Neural progenitor cell (in vitro differentiated cells): ENCODE results near the gene MYOF. TPM values are rescaled to one million over a fixed set of nuclear protein-coding genes. Genes with fewer than 3 reads are reported as not detected.

Source experiments
- DNase-seq: peaks from one replicate; pipeline ENCODE4 v3.0.0-alpha.2; 2016; ENCODE audit warnings: low spot score
- H2AFZ ChIP-seq: fragments of 200-600 bp; sonication (generic); replicated peaks from 2 replicates; pipeline ENCODE4 v1.6.1; 2016; ENCODE audit warnings: antibody characterized with exemption
- H3F3A ChIP-seq: fragments of 200-600 bp; sonication (generic); 2 replicates; pipeline ENCODE4 v1.6.1; 2016; ENCODE audit warnings: antibody characterized with exemption, low read depth
- H3K27ac ChIP-seq: fragments of 200-600 bp; sonication (generic); 2 replicates; pipeline ENCODE4 v1.5.1; 2016; ENCODE audit warnings: mild to moderate bottlenecking
- H3K27me3 ChIP-seq: fragments of 200-600 bp; sonication (generic); 2 replicates; pipeline ENCODE4 v1.6.1; 2016; ENCODE audit warnings: mild to moderate bottlenecking, moderate library complexity
- H3K36me3 ChIP-seq: fragments of 200-600 bp; sonication (generic); 2 replicates; pipeline ENCODE4 v1.5.1; 2016
- H3K4me1 ChIP-seq: fragments of 200-600 bp; sonication (generic); 2 replicates; pipeline ENCODE4 v1.6.1; 2016; ENCODE audit warnings: mixed run types
- H3K4me2 ChIP-seq: fragments of 200-600 bp; sonication (generic); 2 replicates; pipeline ENCODE4 v1.6.1; 2016
- H3K4me3 ChIP-seq: fragments of 200-600 bp; sonication (generic); 2 replicates; pipeline ENCODE4 v1.5.1; 2016
- H3K79me2 ChIP-seq: fragments of 200-600 bp; sonication (generic); 2 replicates; pipeline ENCODE4 v1.6.1; 2016; ENCODE audit warnings: low read depth
- H3K9ac ChIP-seq: fragments of 200-600 bp; sonication (generic); 2 replicates; pipeline ENCODE4 v1.6.1; 2016
- H3K9me3 ChIP-seq: fragments of 200-600 bp; sonication (generic); 2 replicates; pipeline ENCODE4 v1.5.1; 2016; ENCODE audit warnings: low read depth
- H4K20me1 ChIP-seq: fragments of 200-600 bp; sonication (generic); 2 replicates; pipeline ENCODE4 v1.6.1; 2016; ENCODE audit warnings: low read depth
- H3K27ac Mint-ChIP-seq: 3 replicates; pipeline ENCODE4 v1.8.0; 2021; ENCODE audit warnings: mixed read lengths
- H3K27me3 Mint-ChIP-seq: 2 replicates; pipeline ENCODE4 v1.8.0; 2022; ENCODE audit warnings: low read depth, mild to moderate bottlenecking, inconsistent platforms, moderate library complexity, mixed read lengths; ENCODE audit not compliant: insufficient read depth
- H3K36me3 Mint-ChIP-seq: 3 replicates; pipeline ENCODE4 v1.8.0; 2021; ENCODE audit warnings: mixed read lengths
- H3K4me1 Mint-ChIP-seq: 3 replicates; pipeline ENCODE4 v1.8.0; 2021; ENCODE audit warnings: mixed read lengths
- H3K4me3 Mint-ChIP-seq: 3 replicates; pipeline ENCODE4 v1.8.0; 2021; ENCODE audit warnings: mild to moderate bottlenecking, moderate library complexity, mixed read lengths
- H3K9me3 Mint-ChIP-seq: 3 replicates; pipeline ENCODE4 v1.8.0; 2020; ENCODE audit warnings: mixed read lengths
- EZH2 ChIP-seq: fragments of 200-600 bp; sonication (generic); IDR thresholded peaks from 2 replicates; pipeline ENCODE4 v1.6.1; 2017; ENCODE audit warnings: antibody characterized with exemption, mild to moderate bottlenecking, moderate library complexity
- EZH2phosphoT487 ChIP-seq: fragments of 200-600 bp; sonication (generic); IDR thresholded peaks from 2 replicates; pipeline ENCODE4 v1.6.1; 2017; ENCODE audit warnings: antibody characterized with exemption
- total RNA-seq: library from RNA; depleted of rRNA; stranded (reverse); fragments of >200 nt; gene quantifications from 2 replicates; pipeline ENCODE4 v1.2.3, GENCODE V29; 2015; ENCODE audit warnings: low replicate concordance
- TF ChIP-seq, protein P1 (sequence below): fragments of 200-600 bp; sonication (generic); IDR thresholded peaks from 2 replicates; pipeline ENCODE4 v1.5.1; 2017; ENCODE audit warnings: antibody characterized with exemption, mild to moderate bottlenecking

MYOF gene
- total RNA-seq, 1 donor from 2014 or later, result 1.6 TPM

DNA sequence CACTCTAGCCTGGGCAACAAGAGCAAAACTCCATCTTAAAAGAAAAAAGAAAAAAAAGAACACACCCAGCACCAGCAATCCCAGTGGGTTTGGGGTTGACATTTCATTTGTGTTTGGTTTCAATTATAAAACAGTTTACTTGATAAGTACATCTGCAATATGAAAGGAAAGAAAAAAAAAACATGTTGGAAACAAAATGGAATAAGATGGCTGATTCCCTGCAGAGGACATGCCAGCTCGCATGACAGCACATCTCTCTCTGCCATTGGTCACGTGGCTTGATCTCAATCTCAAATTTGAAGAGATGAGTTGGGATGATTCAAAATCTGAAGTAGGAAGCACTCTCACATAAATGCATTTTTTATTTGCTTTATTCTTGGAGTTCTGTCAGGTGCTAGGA is 28.0 kb downstream of the MYOF start:
- Histone ChIP-seq H3K4me1 (peaks cover 7% of the 10 kb centered on the region), H3K79me2 (no peaks in the 10 kb centered on the region), H3K36me3 (no peaks in the 10 kb centered on the region), H4K20me1 (no peaks in the 10 kb centered on the region), H3K27me3 (no peaks in the 10 kb centered on the region), H3F3A (no peaks in the 10 kb centered on the region), H3K4me2 (no peak overlapping the region), H3K9me3 (no peaks in the 10 kb centered on the region), H2AFZ (no peak overlapping the region), H3K4me3 (no peak overlapping the region), H3K9ac (no peak overlapping the region), H3K27ac (no peak overlapping the region)
- TF ChIP-seq EZH2 (no peak), EZH2phosphoT487 (no peak)
- TF ChIP-seq, protein P1, sequence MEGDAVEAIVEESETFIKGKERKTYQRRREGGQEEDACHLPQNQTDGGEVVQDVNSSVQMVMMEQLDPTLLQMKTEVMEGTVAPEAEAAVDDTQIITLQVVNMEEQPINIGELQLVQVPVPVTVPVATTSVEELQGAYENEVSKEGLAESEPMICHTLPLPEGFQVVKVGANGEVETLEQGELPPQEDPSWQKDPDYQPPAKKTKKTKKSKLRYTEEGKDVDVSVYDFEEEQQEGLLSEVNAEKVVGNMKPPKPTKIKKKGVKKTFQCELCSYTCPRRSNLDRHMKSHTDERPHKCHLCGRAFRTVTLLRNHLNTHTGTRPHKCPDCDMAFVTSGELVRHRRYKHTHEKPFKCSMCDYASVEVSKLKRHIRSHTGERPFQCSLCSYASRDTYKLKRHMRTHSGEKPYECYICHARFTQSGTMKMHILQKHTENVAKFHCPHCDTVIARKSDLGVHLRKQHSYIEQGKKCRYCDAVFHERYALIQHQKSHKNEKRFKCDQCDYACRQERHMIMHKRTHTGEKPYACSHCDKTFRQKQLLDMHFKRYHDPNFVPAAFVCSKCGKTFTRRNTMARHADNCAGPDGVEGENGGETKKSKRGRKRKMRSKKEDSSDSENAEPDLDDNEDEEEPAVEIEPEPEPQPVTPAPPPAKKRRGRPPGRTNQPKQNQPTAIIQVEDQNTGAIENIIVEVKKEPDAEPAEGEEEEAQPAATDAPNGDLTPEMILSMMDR, result no peak
- Mint-ChIP-seq H3K9me3 (no peaks in the 10 kb centered on the region), H3K36me3 (peaks cover 7% of the 10 kb centered on the region), H3K27ac (no peak overlapping the region), H3K4me3 (no peak overlapping the region), H3K27me3 (no peaks in the 10 kb centered on the region), H3K4me1 (peaks cover 33% of the 10 kb centered on the region)
- DNase-seq, result no peak

DNA sequence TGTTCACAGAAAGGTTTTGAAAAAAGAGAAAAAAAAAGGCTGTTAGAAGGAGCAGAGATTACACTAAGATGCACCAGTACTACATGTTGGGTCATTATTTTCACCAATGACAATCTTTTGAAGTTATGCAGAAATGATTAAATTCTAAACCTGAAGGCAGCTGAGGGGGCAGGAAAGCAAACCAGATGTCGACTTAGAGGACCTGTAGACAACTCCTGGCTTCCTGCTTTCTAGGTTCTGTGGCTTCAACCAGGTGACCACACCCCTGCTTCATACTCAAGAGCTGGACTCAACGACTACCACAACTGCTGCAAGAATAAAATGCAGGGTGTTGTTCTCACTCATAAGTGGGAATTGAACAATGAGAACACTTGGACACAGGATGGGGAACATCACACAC is 30.0 kb downstream of the MYOF start:
- peaks cover 1% of the 10 kb centered on the region for H3K27me3 Mint-ChIP-seq
- Histone ChIP-seq H3K27me3 (no peaks in the 10 kb centered on the region), H3K4me2 (no peak overlapping the region), H3K79me2 (no peaks in the 10 kb centered on the region), H4K20me1 (no peaks in the 10 kb centered on the region), H3K4me3 (no peak overlapping the region), H2AFZ (no peak overlapping the region), H3K36me3 (no peaks in the 10 kb centered on the region), H3F3A (no peaks in the 10 kb centered on the region), H3K4me1 (peaks cover 7% of the 10 kb centered on the region), H3K27ac (no peak overlapping the region), H3K9ac (no peak overlapping the region), H3K9me3 (no peaks in the 10 kb centered on the region)
- H3K9me3 Mint-ChIP-seq, result no peaks in the 10 kb centered on the region
- H3K36me3 Mint-ChIP-seq, result peaks cover 7% of the 10 kb centered on the region
- TF ChIP-seq, protein P1, result no peak
- TF ChIP-seq EZH2 (no peak), EZH2phosphoT487 (no peak)
- H3K4me3 Mint-ChIP-seq, result no peak overlapping the region
- no peak overlapping the region for H3K27ac Mint-ChIP-seq
- peaks cover 29% of the 10 kb centered on the region for H3K4me1 Mint-ChIP-seq
- DNase-seq, result no peak

GRCh38 chr10:93451244-93451947 is 30.7 kb downstream of the MYOF start:
- peaks cover 4% of the 10 kb centered on the region for H3K36me3 Mint-ChIP-seq
- H3K4me3 ChIP-seq, result no peak overlapping the region
- no peak overlapping the region for H3K27ac ChIP-seq
- H3K36me3 ChIP-seq, result no peaks in the 10 kb centered on the region
- H3K9ac ChIP-seq, result no peak overlapping the region
- peaks cover 2% of the 10 kb centered on the region for H3K27me3 Mint-ChIP-seq
- H3K4me2 ChIP-seq, result no peak overlapping the region
- H3K9me3 Mint-ChIP-seq, result no peaks in the 10 kb centered on the region
- H3K27me3 ChIP-seq, result no peaks in the 10 kb centered on the region
- no peak overlapping the region for H2AFZ ChIP-seq
- no peaks in the 10 kb centered on the region for H4K20me1 ChIP-seq
- peaks cover under 1% of the 10 kb centered on the region for H3F3A ChIP-seq
- H3K4me3 Mint-ChIP-seq, result no peak overlapping the region
- no peak for DNase-seq
- no peak overlapping the region for H3K27ac Mint-ChIP-seq
- peaks cover 7% of the 10 kb centered on the region for H3K4me1 ChIP-seq
- peaks cover 29% of the 10 kb centered on the region for H3K4me1 Mint-ChIP-seq
- TF ChIP-seq EZH2 (no peak), EZH2phosphoT487 (no peak)
- TF ChIP-seq, protein P1, result no peak
- H3K9me3 ChIP-seq, result no peaks in the 10 kb centered on the region
- H3K79me2 ChIP-seq, result no peaks in the 10 kb centered on the region
